ENCODE measurements around the gene CUTA.

- TF ChIP-seq GATA3 (IDR thresholded peaks at IDR 0.05; ENCODE audit: low read depth, low read length) (no peak), GATA2 (IDR thresholded peaks at IDR 0.05; ENCODE audit: low read depth, low read length) (no peak)
Observed at GRCh38 chr6:33458676-33459075, 40.8 kb upstream of the CUTA start.

All from SH-SY5Y (cell line).